OCI-LY7 (cell line): Measurements from ENCODE around the gene PHACTR2.

Experiments
- CTCF ChIP-seq: fragments of 200-600 bp; sonication (generic); conservative IDR thresholded peaks from 2 replicates; pipeline ENCODE4 v1.5.1; 2014; ENCODE audit warnings: mild to moderate bottlenecking, antibody characterized with exemption, low read length, moderate library complexity, mixed read lengths
- EZH2phosphoT487 ChIP-seq: fragments of 200-600 bp; sonication (generic); IDR thresholded peaks from 2 replicates; pipeline ENCODE4 v1.6.1; 2018; ENCODE audit warnings: low read depth, borderline replicate concordance, mild to moderate bottlenecking, mixed run types, antibody characterized with exemption, low read length, moderate library complexity, mixed read lengths

- TF ChIP-seq CTCF = no peak
- no peak for TF ChIP-seq EZH2phosphoT487
These were observed 14.9 kb downstream of the PHACTR2 start for GRCh38 chr6:143692696-143693095.
